Measurements from ENCODE around the gene EHF.

DNA sequence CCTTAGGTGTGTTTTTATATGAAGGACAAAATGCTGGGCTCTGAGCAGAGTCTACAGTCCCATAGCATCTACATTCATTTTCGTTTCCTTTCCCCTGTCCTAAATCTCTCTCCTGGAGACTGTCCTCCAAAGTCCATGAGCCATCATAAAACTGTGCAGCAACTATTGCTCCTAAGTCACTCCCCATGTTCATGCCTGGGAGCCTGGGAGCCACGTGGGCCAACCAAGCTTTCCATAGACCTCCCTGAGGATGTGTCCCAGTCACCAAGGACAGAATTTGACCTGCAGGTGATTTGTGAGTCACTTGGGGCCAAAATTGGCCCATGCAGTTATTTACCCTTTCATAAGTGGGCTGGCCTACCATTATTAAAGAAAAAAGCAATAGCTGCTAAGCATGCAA is 28.7 kb downstream of the EHF start:
- TF ChIP-seq POLR2A (IDR thresholded peaks at IDR 0.05), result no peak
- TF ChIP-seq, protein P1, sequence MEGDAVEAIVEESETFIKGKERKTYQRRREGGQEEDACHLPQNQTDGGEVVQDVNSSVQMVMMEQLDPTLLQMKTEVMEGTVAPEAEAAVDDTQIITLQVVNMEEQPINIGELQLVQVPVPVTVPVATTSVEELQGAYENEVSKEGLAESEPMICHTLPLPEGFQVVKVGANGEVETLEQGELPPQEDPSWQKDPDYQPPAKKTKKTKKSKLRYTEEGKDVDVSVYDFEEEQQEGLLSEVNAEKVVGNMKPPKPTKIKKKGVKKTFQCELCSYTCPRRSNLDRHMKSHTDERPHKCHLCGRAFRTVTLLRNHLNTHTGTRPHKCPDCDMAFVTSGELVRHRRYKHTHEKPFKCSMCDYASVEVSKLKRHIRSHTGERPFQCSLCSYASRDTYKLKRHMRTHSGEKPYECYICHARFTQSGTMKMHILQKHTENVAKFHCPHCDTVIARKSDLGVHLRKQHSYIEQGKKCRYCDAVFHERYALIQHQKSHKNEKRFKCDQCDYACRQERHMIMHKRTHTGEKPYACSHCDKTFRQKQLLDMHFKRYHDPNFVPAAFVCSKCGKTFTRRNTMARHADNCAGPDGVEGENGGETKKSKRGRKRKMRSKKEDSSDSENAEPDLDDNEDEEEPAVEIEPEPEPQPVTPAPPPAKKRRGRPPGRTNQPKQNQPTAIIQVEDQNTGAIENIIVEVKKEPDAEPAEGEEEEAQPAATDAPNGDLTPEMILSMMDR (IDR thresholded peaks at IDR 0.05 in 4 of 5, conservative IDR thresholded peaks at IDR 0.05 in 1 of 5), result no peak
